H9 (cell line): ENCODE results near the gene GRID2. TPM values are rescaled to one million over a fixed set of nuclear protein-coding genes. Genes with fewer than 3 reads are reported as not detected.

Experiments used
- DNase-seq: peaks from one replicate; pipeline ENCODE4 v3.0.0-alpha.2; 2017
- H2AFZ ChIP-seq: one replicate; pipeline ENCODE4 v1.6.1; 2013; ENCODE audit warnings: mild to moderate bottlenecking, low read length, control low read depth, moderate library complexity
- H2AK5ac ChIP-seq: 2 replicates; pipeline ENCODE4 v1.6.1; 2013; ENCODE audit warnings: low read length, control low read depth, mixed read lengths; ENCODE audit not compliant: insufficient read length
- H2BK120ac ChIP-seq: one replicate; pipeline ENCODE4 v1.6.1; 2013; ENCODE audit warnings: low read depth, mild to moderate bottlenecking, low read length, control low read depth, inconsistent platforms; ENCODE audit not compliant: poor library complexity, severe bottlenecking
- H2BK12ac ChIP-seq: 2 replicates; pipeline ENCODE4 v1.6.1; 2013; ENCODE audit warnings: low read length, control low read depth, mixed read lengths, low read depth; ENCODE audit not compliant: insufficient read length
- H2BK15ac ChIP-seq: 2 replicates; pipeline ENCODE4 v1.6.1; 2013; ENCODE audit warnings: low read depth, low read length, control low read depth
- H2BK20ac ChIP-seq: one replicate; pipeline ENCODE4 v1.6.1; 2013; ENCODE audit warnings: low read depth, mild to moderate bottlenecking, low read length, control low read depth, inconsistent platforms; ENCODE audit not compliant: poor library complexity, severe bottlenecking
- H2BK5ac ChIP-seq: 2 replicates; pipeline ENCODE4 v1.6.1; 2013; ENCODE audit warnings: low read length, control low read depth, mixed read lengths; ENCODE audit not compliant: insufficient read length
- H3K14ac ChIP-seq: 2 replicates; pipeline ENCODE4 v1.6.1; 2013; ENCODE audit warnings: low read length, control low read depth; ENCODE audit not compliant: insufficient read depth
- H3K18ac ChIP-seq: 2 replicates; pipeline ENCODE4 v1.6.1; 2013; ENCODE audit warnings: low read depth, mild to moderate bottlenecking, mixed read lengths, low read length, control low read depth; ENCODE audit not compliant: insufficient read length
- H3K23ac ChIP-seq: 2 replicates; pipeline ENCODE4 v1.6.1; 2013; ENCODE audit warnings: low read length, control low read depth, mixed read lengths, low read depth; ENCODE audit not compliant: insufficient read length
- H3K23me2 ChIP-seq: 2 replicates; pipeline ENCODE4 v1.6.1; 2013; ENCODE audit warnings: low read depth, mild to moderate bottlenecking, mixed read lengths, low read length, control low read depth; ENCODE audit not compliant: insufficient read length, poor library complexity, severe bottlenecking
- H3K27ac ChIP-seq: 2 replicates; pipeline ENCODE4 v1.5.1; 2013; ENCODE audit warnings: low read length, control low read depth, mixed read lengths, low read depth; ENCODE audit not compliant: insufficient read length
- H3K27me3 ChIP-seq: 2 replicates; pipeline ENCODE4 v1.6.1; 2013; ENCODE audit warnings: low read length, control low read depth, inconsistent platforms; ENCODE audit not compliant: insufficient read depth
- H3K4ac ChIP-seq: 2 replicates; pipeline ENCODE4 v1.6.1; 2013; ENCODE audit warnings: low read depth, mild to moderate bottlenecking, control low read depth, inconsistent platforms, low read length, moderate library complexity
- H3K4me1 ChIP-seq: 2 replicates; pipeline ENCODE4 v1.6.1; 2013; ENCODE audit warnings: low read length, control low read depth, inconsistent platforms; ENCODE audit not compliant: insufficient read depth
- H3K4me2 ChIP-seq: 2 replicates; pipeline ENCODE4 v1.6.1; 2013; ENCODE audit warnings: low read length, control low read depth, mixed read lengths; ENCODE audit not compliant: insufficient read length, insufficient read depth
- H3K56ac ChIP-seq: 2 replicates; pipeline ENCODE4 v1.6.1; 2013; ENCODE audit warnings: low read depth, mild to moderate bottlenecking, mixed read lengths, low read length, control low read depth; ENCODE audit not compliant: insufficient read length
- H3K79me1 ChIP-seq: 2 replicates; pipeline ENCODE4 v1.6.1; 2013; ENCODE audit warnings: low read depth, mild to moderate bottlenecking, moderate library complexity, low read length, control low read depth, inconsistent platforms; ENCODE audit not compliant: insufficient read depth, poor library complexity, severe bottlenecking
- H3K79me2 ChIP-seq: 2 replicates; pipeline ENCODE4 v1.6.1; 2013; ENCODE audit warnings: low read length, control low read depth, inconsistent platforms; ENCODE audit not compliant: insufficient read depth
- H3K9ac ChIP-seq: 2 replicates; pipeline ENCODE4 v1.6.1; 2013; ENCODE audit warnings: low read length, control low read depth, mixed read lengths; ENCODE audit not compliant: insufficient read length; ENCODE audit errors: extremely low read depth
- H3K9me3 ChIP-seq: one replicate; pipeline ENCODE4 v1.6.1; 2013; ENCODE audit warnings: low read depth, low read length, inconsistent platforms; ENCODE audit not compliant: control insufficient read depth
- H3T11ph ChIP-seq: one replicate; pipeline ENCODE4 v1.6.1; 2013; ENCODE audit warnings: mild to moderate bottlenecking, low read length, control low read depth, inconsistent platforms
- H4K20me1 ChIP-seq: one replicate; pipeline ENCODE4 v1.6.1; 2013; ENCODE audit not compliant: control insufficient read depth, insufficient read length, insufficient read depth
- H4K5ac ChIP-seq: 2 replicates; pipeline ENCODE4 v1.6.1; 2013; ENCODE audit warnings: low read depth, mild to moderate bottlenecking, mixed read lengths, low read length, control low read depth; ENCODE audit not compliant: insufficient read length
- H4K8ac ChIP-seq: replicated peaks from 2 replicates; pipeline ENCODE4 v1.6.1; 2013; ENCODE audit warnings: low read length, control low read depth, mixed read lengths, low read depth; ENCODE audit not compliant: insufficient read length
- H4K91ac ChIP-seq: 2 replicates; pipeline ENCODE4 v1.6.1; 2013; ENCODE audit warnings: low read depth, mild to moderate bottlenecking, moderate library complexity, mixed read lengths, low read length, control low read depth; ENCODE audit not compliant: insufficient read length
- H3K27ac Mint-ChIP-seq, 3 experiments: 2 replicates in 2 of 3; 3 replicates in 1 of 3; pipeline ENCODE4 v1.8.0; 2020 to 2021; ENCODE audit warnings: mixed read lengths in 3 of 3, mild to moderate bottlenecking in 1 of 3, moderate library complexity in 1 of 3
- H3K27me3 Mint-ChIP-seq: 2 replicates; pipeline ENCODE4 v1.8.0; 2021; ENCODE audit warnings: low read depth, mild to moderate bottlenecking, moderate library complexity, mixed read lengths
- H3K36me3 Mint-ChIP-seq, 3 experiments: 2 replicates in 2 of 3; 3 replicates in 1 of 3; pipeline ENCODE4 v1.8.0; 2020 to 2021; ENCODE audit warnings: low read depth in 3 of 3, mixed read lengths in 3 of 3; ENCODE audit not compliant: insufficient read depth in 1 of 3
- H3K4me1 Mint-ChIP-seq, 2 experiments: 2 replicates each; pipeline ENCODE4 v1.8.0; 2020; ENCODE audit warnings: mixed read lengths in 2 of 2
- H3K4me3 Mint-ChIP-seq, 2 experiments: 2 replicates in 1 of 2; 3 replicates in 1 of 2; pipeline ENCODE4 v1.8.0; 2020 to 2021; ENCODE audit warnings: mild to moderate bottlenecking in 2 of 2, mixed read lengths in 2 of 2, moderate library complexity in 1 of 2
- H3K9me3 Mint-ChIP-seq, 2 experiments: 2 replicates in 1 of 2; 3 replicates in 1 of 2; pipeline ENCODE4 v1.8.0; 2020; ENCODE audit warnings: mild to moderate bottlenecking in 2 of 2, mixed read lengths in 2 of 2, moderate library complexity in 1 of 2
- WGBS: extraction: QIAGEN DNeasy Blood & Tissue Kit; methylation state at CpG from one replicate; pipeline ENCODE4 v1.1.7; 2013; ENCODE audit warnings: missing lambda C conversion rate, low lambda C conversion rate, mixed read lengths; ENCODE audit not compliant: insufficient read length; ENCODE audit errors: extremely low coverage; 5-methylcytosine and 5-hydroxymethylcytosine counted together
- total RNA-seq: library from RNA; stranded (reverse); gene quantifications from 2 replicates; pipeline ENCODE4 v1.2.1, GENCODE V29; 2021
- TF ChIP-seq, protein P1 (sequence below): fragments of 200-600 bp; sonication (generic); conservative IDR thresholded peaks from 3 replicates; pipeline ENCODE4 v1.8.0; 2021; ENCODE audit warnings: antibody characterized with exemption, mild to moderate bottlenecking

GRID2 gene
- total RNA-seq, 1 experiment from 2014 or later = 21.8 TPM

DNA sequence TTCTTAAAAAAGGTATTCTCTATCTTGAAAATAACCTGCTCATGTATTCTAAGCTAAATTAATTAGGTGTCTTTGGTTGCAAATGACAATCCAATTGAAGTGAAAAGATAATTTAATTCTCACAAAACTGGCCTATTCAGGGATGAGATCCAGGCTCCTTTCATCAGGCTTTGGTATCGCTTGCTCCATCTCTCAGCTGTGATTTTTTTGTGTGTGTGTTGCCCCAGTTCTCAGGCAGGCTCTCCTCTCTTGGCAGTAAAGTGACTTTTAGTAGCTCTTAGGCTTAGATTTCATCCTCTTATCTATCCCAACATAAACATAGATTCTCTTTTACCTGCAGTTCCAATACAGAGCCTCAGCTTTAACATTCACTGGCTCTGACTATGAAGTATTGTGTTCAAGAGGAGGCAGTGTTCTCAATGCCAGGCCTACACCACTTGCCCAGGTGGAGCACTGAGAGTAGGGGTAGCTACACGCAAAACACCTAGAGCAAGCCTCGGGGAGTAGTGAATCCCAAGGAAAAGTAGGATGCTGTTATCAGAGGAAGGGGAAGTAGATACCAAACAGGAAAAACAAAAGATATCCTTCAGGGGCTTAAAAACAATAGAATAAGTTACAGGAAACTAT is 1132.3 kb downstream of the GRID2 start:
- Histone ChIP-seq H3K9me3 (no peaks in the 10 kb centered on the region), H3K4me1 (no peaks in the 10 kb centered on the region)

More for the DNA sequence above, 1132.3 kb downstream of the GRID2 start:
- no peak overlapping the region for H2BK15ac ChIP-seq
- H2BK20ac ChIP-seq = no peak overlapping the region
- no peak overlapping the region for H3K56ac ChIP-seq
- H4K20me1 ChIP-seq = no peaks in the 10 kb centered on the region
- no peak overlapping the region for H3K9ac ChIP-seq
- WGBS = no CpG with 5 or more reads among the region's 3 CpGs
- no peak overlapping the region for H2AFZ ChIP-seq
- no peak overlapping the region for H3K23ac ChIP-seq
- no peak overlapping the region for H3T11ph ChIP-seq
- no peak overlapping the region for H2BK12ac ChIP-seq
- H2AK5ac ChIP-seq = no peak overlapping the region
- H3K79me1 ChIP-seq = no peaks in the 10 kb centered on the region
- no peak overlapping the region for H3K27ac ChIP-seq
- H4K91ac ChIP-seq = no peak overlapping the region
- H2BK5ac ChIP-seq = no peak overlapping the region
- H3K14ac ChIP-seq = no peak overlapping the region
- H2BK120ac ChIP-seq = no peak overlapping the region
- no peak for DNase-seq
- H3K23me2 ChIP-seq = no peaks in the 10 kb centered on the region
- Mint-ChIP-seq H3K27me3 (no peaks in the 10 kb centered on the region), H3K36me3 (no peaks in the 10 kb centered on the region; a peak in 1 of 7 replicates), H3K4me3 (no peak overlapping the region), H3K27ac (no peak overlapping the region), H3K4me1 (no peaks in the 10 kb centered on the region), H3K9me3 (no peaks in the 10 kb centered on the region; a peak in 1 of 5 replicates)
- no peak overlapping the region for H3K4me2 ChIP-seq
- no peak overlapping the region for H4K5ac ChIP-seq
- no peak overlapping the region for H4K8ac ChIP-seq
- H3K79me2 ChIP-seq = no peaks in the 10 kb centered on the region
- TF ChIP-seq, protein P1, sequence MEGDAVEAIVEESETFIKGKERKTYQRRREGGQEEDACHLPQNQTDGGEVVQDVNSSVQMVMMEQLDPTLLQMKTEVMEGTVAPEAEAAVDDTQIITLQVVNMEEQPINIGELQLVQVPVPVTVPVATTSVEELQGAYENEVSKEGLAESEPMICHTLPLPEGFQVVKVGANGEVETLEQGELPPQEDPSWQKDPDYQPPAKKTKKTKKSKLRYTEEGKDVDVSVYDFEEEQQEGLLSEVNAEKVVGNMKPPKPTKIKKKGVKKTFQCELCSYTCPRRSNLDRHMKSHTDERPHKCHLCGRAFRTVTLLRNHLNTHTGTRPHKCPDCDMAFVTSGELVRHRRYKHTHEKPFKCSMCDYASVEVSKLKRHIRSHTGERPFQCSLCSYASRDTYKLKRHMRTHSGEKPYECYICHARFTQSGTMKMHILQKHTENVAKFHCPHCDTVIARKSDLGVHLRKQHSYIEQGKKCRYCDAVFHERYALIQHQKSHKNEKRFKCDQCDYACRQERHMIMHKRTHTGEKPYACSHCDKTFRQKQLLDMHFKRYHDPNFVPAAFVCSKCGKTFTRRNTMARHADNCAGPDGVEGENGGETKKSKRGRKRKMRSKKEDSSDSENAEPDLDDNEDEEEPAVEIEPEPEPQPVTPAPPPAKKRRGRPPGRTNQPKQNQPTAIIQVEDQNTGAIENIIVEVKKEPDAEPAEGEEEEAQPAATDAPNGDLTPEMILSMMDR = no peak
- H3K4ac ChIP-seq = no peak overlapping the region
- H3K27me3 ChIP-seq = no peaks in the 10 kb centered on the region
- no peak overlapping the region for H3K18ac ChIP-seq
